Choroid plexus epithelial cell (primary cell): ENCODE results near the gene TNPO3.

Experiments used
- DNase-seq: peaks from one replicate; pipeline ENCODE4 v3.0.0-alpha.2; 2010; ENCODE audit warnings: low read depth
- H3K4me3 ChIP-seq: 2 replicates; pipeline ENCODE4 v1.5.1; 2011; ENCODE audit warnings: low read depth, mild to moderate bottlenecking, control low read depth, low read length, moderate library complexity
- TF ChIP-seq, protein P1 (sequence below): conservative IDR thresholded peaks from 2 replicates; pipeline ENCODE4 v1.5.1; 2011; ENCODE audit warnings: low read depth, mild to moderate bottlenecking, control low read depth, inconsistent platforms, low read length, moderate library complexity

Gene TNPO3

DNA sequence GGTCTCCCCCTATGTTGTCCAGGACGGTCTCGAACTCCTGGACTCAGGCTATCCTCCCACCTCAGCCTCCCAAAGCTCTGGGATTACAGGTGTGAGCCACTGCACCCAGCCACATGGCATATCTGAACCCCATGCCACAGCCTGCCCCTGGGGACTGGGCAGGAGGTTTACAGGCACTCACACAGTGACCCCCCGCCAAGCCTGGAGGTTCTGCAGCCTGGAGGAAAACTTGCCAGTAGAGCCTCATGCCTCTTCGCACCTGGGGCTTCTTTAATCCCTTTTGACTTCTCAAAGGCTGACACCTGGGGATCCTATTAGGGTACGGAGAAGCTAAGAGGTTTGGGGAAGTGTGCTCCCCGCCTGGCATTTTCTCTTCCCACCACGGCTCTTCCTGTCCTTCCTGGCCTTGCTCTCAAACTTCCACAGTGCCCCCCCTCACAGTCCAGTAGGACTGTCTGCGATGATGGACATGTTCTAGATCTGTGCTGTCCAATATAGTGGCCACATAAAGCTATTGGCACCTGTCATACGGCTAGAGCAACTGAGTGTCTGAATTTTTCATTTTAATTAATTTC is 133.0 kb downstream of the TNPO3 start:
- DNase-seq = no peak
- TF ChIP-seq, protein P1, sequence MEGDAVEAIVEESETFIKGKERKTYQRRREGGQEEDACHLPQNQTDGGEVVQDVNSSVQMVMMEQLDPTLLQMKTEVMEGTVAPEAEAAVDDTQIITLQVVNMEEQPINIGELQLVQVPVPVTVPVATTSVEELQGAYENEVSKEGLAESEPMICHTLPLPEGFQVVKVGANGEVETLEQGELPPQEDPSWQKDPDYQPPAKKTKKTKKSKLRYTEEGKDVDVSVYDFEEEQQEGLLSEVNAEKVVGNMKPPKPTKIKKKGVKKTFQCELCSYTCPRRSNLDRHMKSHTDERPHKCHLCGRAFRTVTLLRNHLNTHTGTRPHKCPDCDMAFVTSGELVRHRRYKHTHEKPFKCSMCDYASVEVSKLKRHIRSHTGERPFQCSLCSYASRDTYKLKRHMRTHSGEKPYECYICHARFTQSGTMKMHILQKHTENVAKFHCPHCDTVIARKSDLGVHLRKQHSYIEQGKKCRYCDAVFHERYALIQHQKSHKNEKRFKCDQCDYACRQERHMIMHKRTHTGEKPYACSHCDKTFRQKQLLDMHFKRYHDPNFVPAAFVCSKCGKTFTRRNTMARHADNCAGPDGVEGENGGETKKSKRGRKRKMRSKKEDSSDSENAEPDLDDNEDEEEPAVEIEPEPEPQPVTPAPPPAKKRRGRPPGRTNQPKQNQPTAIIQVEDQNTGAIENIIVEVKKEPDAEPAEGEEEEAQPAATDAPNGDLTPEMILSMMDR = no peak
- no peak overlapping the region for H3K4me3 ChIP-seq

DNA sequence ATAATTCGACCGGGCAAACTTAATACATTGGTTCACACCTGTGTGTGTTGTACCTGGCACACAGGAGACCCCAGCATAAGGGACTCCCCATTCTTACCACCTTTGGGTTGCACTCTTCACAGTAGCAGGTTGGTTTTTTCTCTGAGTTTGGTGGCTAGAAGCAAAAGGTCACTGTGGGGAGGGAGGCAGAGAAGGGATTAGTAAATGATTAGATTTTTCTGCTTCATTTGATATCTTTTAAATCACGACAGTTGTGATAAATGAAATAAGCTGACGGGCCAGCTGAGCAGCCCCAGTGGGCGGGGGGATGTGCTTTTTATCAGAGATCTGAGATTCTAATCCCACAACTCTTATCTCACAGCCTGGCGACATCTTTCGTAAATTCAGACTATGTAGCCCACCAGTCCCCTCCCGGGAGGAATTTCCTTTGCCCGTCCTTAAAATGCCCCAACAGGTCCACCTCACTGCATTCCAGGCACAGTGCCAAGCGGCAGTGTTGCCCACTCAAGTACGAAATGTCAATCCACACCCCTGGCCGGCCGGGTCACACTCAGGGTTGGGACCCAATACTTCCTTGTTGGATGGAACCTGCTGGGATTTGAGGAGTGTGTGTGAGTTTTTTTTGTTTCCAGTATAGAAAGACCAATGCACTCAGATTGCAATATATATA is 133.9 kb downstream of the TNPO3 start:
- TF ChIP-seq, protein P1 = no peak
- no peak for DNase-seq
- no peak overlapping the region for H3K4me3 ChIP-seq

- TF ChIP-seq, protein P1 = no peak
- H3K4me3 ChIP-seq = no peak overlapping the region
- DNase-seq = no peak
Observed at GRCh38 chr7:128919881-128920799, 134.8 kb downstream of the TNPO3 start.

DNA sequence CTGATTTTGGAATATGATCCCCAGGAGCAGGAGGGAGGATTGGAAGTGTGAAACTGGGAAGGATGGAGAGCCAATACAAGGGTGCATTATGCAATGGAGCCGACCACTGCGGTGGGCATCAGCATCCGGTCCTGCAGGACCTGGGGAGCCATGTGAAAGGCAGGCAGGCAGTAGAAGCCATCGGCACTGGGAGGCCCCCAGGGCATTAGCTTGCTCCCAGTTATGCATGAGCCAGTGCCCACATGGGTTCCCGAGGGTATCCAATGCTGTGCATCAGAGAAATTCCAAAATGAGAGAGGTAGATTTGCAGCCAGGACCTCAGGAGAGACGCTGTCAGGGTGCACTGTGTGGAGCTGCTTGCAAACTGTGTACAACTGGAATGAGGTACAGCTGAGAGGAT is 135.7 kb downstream of the TNPO3 start:
- no peak overlapping the region for H3K4me3 ChIP-seq
- DNase-seq = no peak
- TF ChIP-seq, protein P1 = no peak

DNA sequence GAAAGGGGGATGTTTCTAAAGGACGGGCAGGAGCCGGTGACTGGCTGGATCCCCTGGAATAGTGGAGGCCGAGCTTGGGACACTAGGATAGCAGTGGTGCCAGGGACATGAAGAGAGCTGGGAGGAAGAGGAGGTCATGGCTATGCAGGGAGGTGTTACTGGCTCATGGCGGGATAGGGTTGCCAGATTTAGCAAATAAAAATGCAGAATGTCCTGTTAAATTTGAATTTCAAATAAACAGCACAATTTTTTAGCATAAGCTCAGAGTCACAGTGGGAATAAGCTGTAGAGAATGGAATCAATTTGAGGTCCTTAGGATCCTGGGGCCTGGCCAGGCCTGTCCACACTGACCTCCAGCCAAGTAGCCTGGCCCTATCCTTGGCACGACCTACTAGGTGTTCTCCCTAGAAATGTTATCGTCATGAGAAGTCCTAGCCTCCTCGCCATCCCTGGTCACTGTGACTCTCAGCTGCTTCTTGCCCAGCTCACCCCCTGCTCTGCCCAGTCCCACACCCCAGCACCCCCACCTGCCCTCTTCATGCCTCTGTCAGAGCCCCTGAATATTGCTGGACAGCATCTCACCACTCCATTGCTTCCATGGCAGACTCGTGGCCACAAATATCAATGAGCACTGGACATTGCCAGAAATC is 136.8 kb downstream of the TNPO3 start:
- no peak overlapping the region for H3K4me3 ChIP-seq
- TF ChIP-seq, protein P1 = no peak
- DNase-seq = no peak

DNA sequence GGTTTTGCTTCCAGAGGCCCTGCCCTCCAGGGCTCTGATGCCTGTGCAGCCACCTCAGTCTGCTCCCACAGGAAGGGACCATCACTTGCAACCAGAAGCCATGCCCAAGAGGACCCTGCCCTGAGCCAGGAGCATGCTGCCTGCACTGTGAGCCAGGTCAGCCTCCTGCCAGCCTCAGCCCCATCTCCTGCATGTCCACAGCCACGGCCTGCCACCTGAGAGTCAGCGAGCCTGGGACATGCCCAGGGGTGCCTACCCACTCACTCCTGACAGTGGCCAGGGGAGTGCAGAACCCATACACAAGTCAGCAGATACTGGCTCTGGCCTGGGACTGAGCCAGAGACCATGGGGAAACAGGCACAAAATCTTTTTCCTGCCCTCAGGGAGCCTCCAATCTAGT is 137.8 kb downstream of the TNPO3 start:
- TF ChIP-seq, protein P1 = no peak
- DNase-seq = no peak

More for the DNA sequence above, 137.8 kb downstream of the TNPO3 start:
- H3K4me3 ChIP-seq = no peak overlapping the region
